ENCODE results near the gene TSBP1. TPM values are rescaled to one million over a fixed set of nuclear protein-coding genes. Genes with fewer than 3 reads are reported as not detected.

TSBP1 gene
- total RNA-seq = not detected
- polyA plus RNA-seq = not detected
- total RNA-seq = 0 to 0.09 (median 0) reads per million in 6 experiments

- Mint-ChIP-seq H3K36me3 (peaks cover 0 to 3% (median 0%) of the 10 kb centered on the region in 3 donors), H3K9me3 (no peaks in the 10 kb centered on the region), H3K27me3 (peaks cover 20 to 54% (median 33%) of the 10 kb centered on the region in 5 donors), H3K27ac (no peak within 1 kb of the TSS), H3K4me3 (no peak within 1 kb of the TSS), H3K4me1 (peaks cover 0 to 2% (median 0%) of the 10 kb centered on the region in 4 donors)
- no peak for ATAC-seq
- no peak for DNase-seq
- POLR2A ChIA-PET = no interaction called here
Measured at GRCh38 chr6:32371803-32372202, at the start of gene TSBP1. TSS of gene TSBP1 (minus strand) at chr6:32371903. CDS start at chr6:32371706, 197 bp downstream.

GRCh38 chr6:32416036-32416435, 44.3 kb upstream of the TSBP1 start:
- no peaks in the 10 kb centered on the region for H3K36me3 Mint-ChIP-seq
- H3K4me1 Mint-ChIP-seq = peaks cover 3 to 18% (median 13%) of the 10 kb centered on the region in 4 donors
- POLR2A ChIA-PET = no interaction called here
- ATAC-seq (no peak), DNase-seq (no peak)
- peaks cover 33 to 59% (median 39%) of the 10 kb centered on the region in 5 donors for H3K27me3 Mint-ChIP-seq
- no peak overlapping the region for H3K4me3 Mint-ChIP-seq
- no peaks in the 10 kb centered on the region for H3K9me3 Mint-ChIP-seq
- H3K27ac Mint-ChIP-seq = no peak overlapping the region

GRCh38 chr6:32415521-32416019, 43.9 kb upstream of the TSBP1 start:
- peak; percentile 55 to 87 (median 68) for DNase-seq
- peak overlapping the region in 1 of 10 donors; percentile 71 for H3K27ac Mint-ChIP-seq
- peak; percentile 69 to 79 for ATAC-seq
- H3K4me3 Mint-ChIP-seq = peak overlapping the region in 3 of 10 donors; percentile 10 to 18 (median 11)
- no peaks in the 10 kb centered on the region for H3K36me3 Mint-ChIP-seq
- peaks cover 35 to 59% (median 39%) of the 10 kb centered on the region in 5 donors for H3K27me3 Mint-ChIP-seq
- POLR2A ChIA-PET = no interaction called here
- H3K4me1 Mint-ChIP-seq = peaks cover 3 to 18% (median 13%) of the 10 kb centered on the region in 4 donors
- no peaks in the 10 kb centered on the region for H3K9me3 Mint-ChIP-seq

GRCh38 chr6:32413427-32414047, 41.8 kb upstream of the TSBP1 start:
- Mint-ChIP-seq H3K36me3 (no peaks in the 10 kb centered on the region), H3K4me3 (no peak overlapping the region), H3K27me3 (peaks cover 29 to 55% (median 36%) of the 10 kb centered on the region in 5 donors), H3K27ac (peak overlapping the region in 2 of 10 donors; percentile 10 to 19), H3K9me3 (no peaks in the 10 kb centered on the region), H3K4me1 (peaks cover 3 to 20% (median 15%) of the 10 kb centered on the region in 4 donors)
- DNase-seq = peak; percentile 64 to 90 (median 82)
- POLR2A ChIA-PET = interaction anchor here (0.5 to 1.1 kb wide), 2 partner anchors 9 to 287 kb away, joined by 4 read pairs; no protein-coding TSS in a partner anchor
- ATAC-seq = peak; percentile 93

- ATAC-seq (no peak), DNase-seq (no peak)
- H3K27me3 Mint-ChIP-seq = peaks cover 31 to 62% (median 42%) of the 10 kb centered on the region in 5 donors
- no peaks in the 10 kb centered on the region for H3K9me3 Mint-ChIP-seq
- H3K36me3 Mint-ChIP-seq = no peaks in the 10 kb centered on the region
- POLR2A ChIA-PET = no interaction called here
- no peak overlapping the region for H3K4me3 Mint-ChIP-seq
- peaks cover 3 to 23% (median 15%) of the 10 kb centered on the region in 4 donors for H3K4me1 Mint-ChIP-seq
- no peak overlapping the region for H3K27ac Mint-ChIP-seq
Measured at GRCh38 chr6:32411566-32412327, 40.0 kb upstream of the TSBP1 start.

- POLR2A ChIA-PET = no interaction called here
- DNase-seq (no peak), ATAC-seq (no peak)
- Mint-ChIP-seq H3K27ac (no peak overlapping the region), H3K27me3 (peaks cover 26 to 68% (median 42%) of the 10 kb centered on the region in 5 donors), H3K36me3 (no peaks in the 10 kb centered on the region), H3K9me3 (no peaks in the 10 kb centered on the region), H3K4me1 (peaks cover 3 to 23% (median 15%) of the 10 kb centered on the region in 4 donors), H3K4me3 (no peak overlapping the region)
Measured at GRCh38 chr6:32410906-32411305, 39.2 kb upstream of the TSBP1 start.

- H3K27me3 Mint-ChIP-seq = peaks cover 17 to 58% (median 29%) of the 10 kb centered on the region in 5 donors
- peak within 1 kb of the TSS in 1 of 10 donors; percentile 43 for H3K27ac Mint-ChIP-seq
- DNase-seq (no peak), ATAC-seq (no peak)
- H3K9me3 Mint-ChIP-seq = no peaks in the 10 kb centered on the region
- H3K4me1 Mint-ChIP-seq = peaks cover 0 to 10% (median 0%) of the 10 kb centered on the region in 4 donors
- H3K36me3 Mint-ChIP-seq = no peaks in the 10 kb centered on the region
- POLR2A ChIA-PET = no interaction called here
- H3K4me3 Mint-ChIP-seq = no peak within 1 kb of the TSS
Measured at GRCh38 chr6:32406857-32407256, 35.2 kb upstream of the TSBP1 start, which contains the start of gene BTNL2. TSS of gene BTNL2 (minus strand) at chr6:32407181. CDS start at chr6:32407123, 58 bp downstream.

GRCh38 chr6:32406197-32406596, 34.5 kb upstream of the TSBP1 start:
- H3K27me3 Mint-ChIP-seq = peaks cover 16 to 58% (median 30%) of the 10 kb centered on the region in 5 donors
- peaks cover 0 to 10% (median 0%) of the 10 kb centered on the region in 4 donors for H3K4me1 Mint-ChIP-seq
- DNase-seq = no peak
- no peaks in the 10 kb centered on the region for H3K36me3 Mint-ChIP-seq
- no peak for ATAC-seq
- H3K4me3 Mint-ChIP-seq = no peak overlapping the region
- no peak overlapping the region for H3K27ac Mint-ChIP-seq
- POLR2A ChIA-PET = no interaction called here
- no peaks in the 10 kb centered on the region for H3K9me3 Mint-ChIP-seq

GRCh38 chr6:32405656-32406055, 34.0 kb upstream of the TSBP1 start:
- Mint-ChIP-seq H3K27ac (no peak overlapping the region), H3K36me3 (no peaks in the 10 kb centered on the region), H3K9me3 (no peaks in the 10 kb centered on the region), H3K4me1 (peaks cover 0 to 10% (median 0%) of the 10 kb centered on the region in 4 donors), H3K4me3 (no peak overlapping the region), H3K27me3 (peaks cover 13 to 58% (median 31%) of the 10 kb centered on the region in 5 donors)
- POLR2A ChIA-PET = no interaction called here
- DNase-seq = no peak
- ATAC-seq = no peak

- Mint-ChIP-seq H3K9me3 (no peaks in the 10 kb centered on the region), H3K27me3 (peaks cover 9 to 46% (median 27%) of the 10 kb centered on the region in 5 donors), H3K36me3 (no peaks in the 10 kb centered on the region), H3K4me3 (no peak overlapping the region), H3K27ac (no peak overlapping the region), H3K4me1 (no peaks in the 10 kb centered on the region)
- POLR2A ChIA-PET = no interaction called here
- ATAC-seq (no peak), DNase-seq (no peak)
Measured at GRCh38 chr6:32402812-32403211, 31.1 kb upstream of the TSBP1 start.

- no peak for ATAC-seq
Measured at GRCh38 chr6:32401284-32401963, 29.7 kb upstream of the TSBP1 start.

GRCh38 chr6:32397252-32397920, 25.7 kb upstream of the TSBP1 start:
- Mint-ChIP-seq H3K4me3 (no peak overlapping the region), H3K4me1 (no peaks in the 10 kb centered on the region), H3K27me3 (peaks cover 14 to 24% (median 18%) of the 10 kb centered on the region in 5 donors), H3K27ac (no peak overlapping the region), H3K9me3 (no peaks in the 10 kb centered on the region), H3K36me3 (no peaks in the 10 kb centered on the region)
- POLR2A ChIA-PET = no interaction called here
- ATAC-seq (no peak), DNase-seq (no peak)

More at GRCh38 chr6:32401284-32401963, 29.7 kb upstream of the TSBP1 start:
- Mint-ChIP-seq H3K36me3 (no peaks in the 10 kb centered on the region), H3K4me3 (no peak overlapping the region), H3K9me3 (no peaks in the 10 kb centered on the region), H3K27me3 (peaks cover 10 to 34% (median 27%) of the 10 kb centered on the region in 5 donors), H3K27ac (no peak overlapping the region), H3K4me1 (no peaks in the 10 kb centered on the region)
- POLR2A ChIA-PET = no interaction called here
- no peak for DNase-seq

Data from naive thymus-derived CD8-positive, alpha-beta T cell (primary cell).